ENCODE data around the gene HSPD1.

Gene HSPD1

GRCh38 chr2:197454923-197455322 is 44.7 kb downstream of the HSPD1 start:
- no peaks in the 10 kb centered on the region for H3K9me2 ChIP-seq (replicated peaks; ENCODE audit: low read depth, low read length)
- H4K20me1 ChIP-seq (ENCODE audit: insufficient read depth, low read length, poor library complexity, severe bottlenecking): peaks cover 33% of the 10 kb centered on the region
- no peak for TF ChIP-seq EZH2phosphoT487 (IDR thresholded peaks at IDR 0.05; ENCODE audit: borderline replicate concordance)
- no peak for TF ChIP-seq CTCF (conservative IDR thresholded peaks at IDR 0.05; ENCODE audit: low read length)
- peak overlapping the region; percentile 91 for H3K4me2 ChIP-seq (ENCODE audit: low read depth, low read length, poor library complexity, severe bottlenecking)
- H2AFZ ChIP-seq (ENCODE audit: low read length): no peak overlapping the region
- H3K79me2 ChIP-seq (ENCODE audit: insufficient read depth, low read length): peaks cover 59% of the 10 kb centered on the region
- H3K27me3 ChIP-seq (ENCODE audit: insufficient read depth, low read length, poor library complexity, severe bottlenecking): no peaks in the 10 kb centered on the region
- no peaks in the 10 kb centered on the region for H3K9me3 ChIP-seq (ENCODE audit: insufficient read depth, low read depth, low read length)
- peak overlapping the region; percentile 82 for H3K9ac ChIP-seq (ENCODE audit: low read depth, low read length, poor library complexity, severe bottlenecking)
- H3K36me3 ChIP-seq (ENCODE audit: insufficient read depth, low read length): peaks cover 2% of the 10 kb centered on the region; the same call in 1 of the 2 replicates
- peaks cover 9% of the 10 kb centered on the region; the same call in 1 of the 2 replicates for H3F3A ChIP-seq (ENCODE audit: low read depth)
- H3K4me1 ChIP-seq (ENCODE audit: insufficient read depth, low read length, poor library complexity, severe bottlenecking): peaks cover 32% of the 10 kb centered on the region
- H3K4me3 ChIP-seq (ENCODE audit: low read length, poor library complexity, severe bottlenecking): peak overlapping the region; percentile 88

DNA sequence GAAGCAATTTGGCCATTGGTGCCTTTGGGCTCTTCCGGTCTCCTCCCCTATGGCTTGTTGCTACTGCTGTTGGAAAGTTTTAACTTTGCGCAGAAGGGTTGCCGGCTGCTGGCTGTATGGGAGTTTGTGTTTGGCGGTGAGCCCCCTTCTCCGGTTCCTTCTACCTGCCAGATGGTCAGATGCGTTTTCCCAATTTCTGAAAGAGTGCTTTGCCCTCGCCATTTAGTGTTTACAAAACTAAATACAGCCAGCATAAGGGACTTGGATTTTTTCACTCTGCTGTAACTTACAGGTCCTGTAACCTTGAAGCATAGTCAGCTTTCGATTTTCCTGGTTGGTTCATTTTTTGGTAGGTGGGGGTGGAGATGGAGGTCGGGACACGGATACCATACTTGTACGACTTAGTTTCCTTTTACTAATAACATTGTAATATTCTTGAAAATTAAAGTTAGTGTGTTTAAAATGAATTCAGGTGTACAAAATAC is 45.7 kb downstream of the HSPD1 start:
- Histone ChIP-seq H3K4me1 (ENCODE audit: insufficient read depth, low read length, poor library complexity, severe bottlenecking) (peaks cover 24% of the 10 kb centered on the region), H3F3A (ENCODE audit: low read depth) (peaks cover 9% of the 10 kb centered on the region; the same call in 1 of the 2 replicates), H2AFZ (ENCODE audit: low read length) (peak overlapping the region; percentile 92), H3K27me3 (ENCODE audit: insufficient read depth, low read length, poor library complexity, severe bottlenecking) (no peaks in the 10 kb centered on the region), H3K9ac (ENCODE audit: low read depth, low read length, poor library complexity, severe bottlenecking) (peak overlapping the region; percentile 82), H3K9me3 (ENCODE audit: insufficient read depth, low read depth, low read length) (no peaks in the 10 kb centered on the region), H3K4me3 (ENCODE audit: low read length, poor library complexity, severe bottlenecking) (peak overlapping the region; percentile 88), H4K20me1 (ENCODE audit: insufficient read depth, low read length, poor library complexity, severe bottlenecking) (peaks cover 30% of the 10 kb centered on the region), H3K4me2 (ENCODE audit: low read depth, low read length, poor library complexity, severe bottlenecking) (peak overlapping the region; percentile 91), H3K9me2 (replicated peaks; ENCODE audit: low read depth, low read length) (no peaks in the 10 kb centered on the region), H3K36me3 (ENCODE audit: insufficient read depth, low read length) (no peaks in the 10 kb centered on the region), H3K79me2 (ENCODE audit: insufficient read depth, low read length) (peaks cover 50% of the 10 kb centered on the region)
- TF ChIP-seq CTCF (conservative IDR thresholded peaks at IDR 0.05; ENCODE audit: low read length) (no peak), EZH2phosphoT487 (IDR thresholded peaks at IDR 0.05; ENCODE audit: borderline replicate concordance) (no peak)

GRCh38 chr2:197453123-197453913 is 46.3 kb downstream of the HSPD1 start, which contains the start of gene COQ10B:
TSS of gene COQ10B (plus strand) at chr2:197453552. CDS start at chr2:197453561, 9 bp downstream.
- Histone ChIP-seq H2AFZ (ENCODE audit: low read length) (peak within 1 kb of the TSS; percentile 92), H3F3A (ENCODE audit: low read depth) (peaks cover 9% of the 10 kb centered on the region; the same call in 1 of the 2 replicates), H3K9me3 (ENCODE audit: insufficient read depth, low read depth, low read length) (no peaks in the 10 kb centered on the region), H3K9ac (ENCODE audit: low read depth, low read length, poor library complexity, severe bottlenecking) (peak within 1 kb of the TSS; percentile 82), H3K4me3 (ENCODE audit: low read length, poor library complexity, severe bottlenecking) (peak within 1 kb of the TSS; percentile 88), H3K9me2 (replicated peaks; ENCODE audit: low read depth, low read length) (no peaks in the 10 kb centered on the region), H3K36me3 (ENCODE audit: insufficient read depth, low read length) (no peaks in the 10 kb centered on the region), H3K4me1 (ENCODE audit: insufficient read depth, low read length, poor library complexity, severe bottlenecking) (peaks cover 24% of the 10 kb centered on the region), H3K27me3 (ENCODE audit: insufficient read depth, low read length, poor library complexity, severe bottlenecking) (no peaks in the 10 kb centered on the region), H3K79me2 (ENCODE audit: insufficient read depth, low read length) (peaks cover 44% of the 10 kb centered on the region), H3K4me2 (ENCODE audit: low read depth, low read length, poor library complexity, severe bottlenecking) (peak within 1 kb of the TSS; percentile 91), H4K20me1 (ENCODE audit: insufficient read depth, low read length, poor library complexity, severe bottlenecking) (peaks cover 30% of the 10 kb centered on the region)
- TF ChIP-seq EZH2phosphoT487 (IDR thresholded peaks at IDR 0.05; ENCODE audit: borderline replicate concordance) (no peak), CTCF (conservative IDR thresholded peaks at IDR 0.05; ENCODE audit: low read length) (peak; percentile 19; the same call in 1 of the 2 replicates)

Data from Loucy (cell line).